Measurements from ENCODE around the gene SUGCT.

DNA sequence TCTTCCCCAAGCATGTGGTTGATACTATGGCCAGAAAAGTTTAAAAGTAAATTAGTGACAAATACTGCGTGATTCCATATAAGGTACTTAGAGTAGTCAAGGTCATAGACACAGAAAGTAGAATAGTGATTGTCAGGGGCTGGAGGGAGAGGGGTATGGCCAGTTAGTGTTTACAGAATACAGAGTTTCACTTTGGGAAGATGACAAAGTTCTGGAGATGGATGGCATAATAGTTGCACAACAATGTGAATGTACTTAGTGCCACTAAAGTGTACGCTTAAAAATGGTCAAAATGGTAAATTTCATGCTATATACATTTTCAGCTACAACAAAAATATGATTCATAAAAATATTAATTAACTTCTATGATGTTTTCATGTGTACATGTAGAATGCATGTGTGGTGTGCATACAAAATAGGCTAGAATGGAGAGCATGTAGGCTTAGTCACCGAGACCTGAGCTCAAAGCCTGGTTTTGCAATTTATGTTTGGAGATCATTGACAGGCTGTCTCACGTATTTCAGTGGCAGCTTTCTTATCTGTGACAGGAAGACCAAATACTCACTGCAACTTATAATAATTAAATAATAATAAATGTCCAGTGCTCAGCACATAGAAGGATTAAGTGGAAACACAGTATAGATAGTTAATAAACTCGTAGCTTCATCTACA lies 625.6 kb downstream of the SUGCT start:
- TF ChIP-seq POLR2A (IDR thresholded peaks at IDR 0.05) (no peak), EP300 (IDR thresholded peaks at IDR 0.05) (no peak), POLR2AphosphoS5 (IDR thresholded peaks at IDR 0.05) (no peak)
- TF ChIP-seq, protein P1, sequence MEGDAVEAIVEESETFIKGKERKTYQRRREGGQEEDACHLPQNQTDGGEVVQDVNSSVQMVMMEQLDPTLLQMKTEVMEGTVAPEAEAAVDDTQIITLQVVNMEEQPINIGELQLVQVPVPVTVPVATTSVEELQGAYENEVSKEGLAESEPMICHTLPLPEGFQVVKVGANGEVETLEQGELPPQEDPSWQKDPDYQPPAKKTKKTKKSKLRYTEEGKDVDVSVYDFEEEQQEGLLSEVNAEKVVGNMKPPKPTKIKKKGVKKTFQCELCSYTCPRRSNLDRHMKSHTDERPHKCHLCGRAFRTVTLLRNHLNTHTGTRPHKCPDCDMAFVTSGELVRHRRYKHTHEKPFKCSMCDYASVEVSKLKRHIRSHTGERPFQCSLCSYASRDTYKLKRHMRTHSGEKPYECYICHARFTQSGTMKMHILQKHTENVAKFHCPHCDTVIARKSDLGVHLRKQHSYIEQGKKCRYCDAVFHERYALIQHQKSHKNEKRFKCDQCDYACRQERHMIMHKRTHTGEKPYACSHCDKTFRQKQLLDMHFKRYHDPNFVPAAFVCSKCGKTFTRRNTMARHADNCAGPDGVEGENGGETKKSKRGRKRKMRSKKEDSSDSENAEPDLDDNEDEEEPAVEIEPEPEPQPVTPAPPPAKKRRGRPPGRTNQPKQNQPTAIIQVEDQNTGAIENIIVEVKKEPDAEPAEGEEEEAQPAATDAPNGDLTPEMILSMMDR (IDR thresholded peaks at IDR 0.05) = no peak

All from stomach (tissue), 4 donors.